Dermis microvascular lymphatic vessel endothelial cell (primary cell): ENCODE measurements around the gene PALMD. TPM values are rescaled to one million over a fixed set of nuclear protein-coding genes. Genes with fewer than 3 reads are reported as not detected.

Source experiments
- total RNA-seq: library from RNA; depleted of rRNA; stranded (reverse); fragments of >200 nt; gene quantifications from 2 replicates; pipeline ENCODE4 v1.2.1, GENCODE V29; 2014

Gene PALMD
- total RNA-seq, 1 donor from 2014 or later: 10.9 TPM

Other genes with a start within 250 kb of the PALMD start
- gene FRRS1, start 120.5 kb downstream of the PALMD start, total RNA-seq: 0.38 and 1.4 TPM in 2 replicates
- gene AGL, start 204.2 kb downstream of the PALMD start, total RNA-seq: 6.8 and 7.0 TPM in 2 replicates